Brain microvascular endothelial cell (primary cell): Measurements from ENCODE around the gene ITGBL1.

Experiments used
- DNase-seq: peaks from one replicate; pipeline ENCODE4 v3.0.0-alpha.2; 2020
- H3K27ac ChIP-seq: fragments of 250-450 bp; sonication (Bioruptor Pico); 2 replicates; pipeline ENCODE4 v1.5.1; 2020; ENCODE audit warnings: mild to moderate bottlenecking, moderate library complexity
- H3K27me3 ChIP-seq: fragments of 250-450 bp; sonication (Bioruptor Pico); replicated peaks from 2 replicates; pipeline ENCODE4 v1.5.1; 2020; ENCODE audit warnings: mild to moderate bottlenecking
- H3K36me3 ChIP-seq: fragments of 250-450 bp; sonication (Bioruptor Pico); replicated peaks from 2 replicates; pipeline ENCODE4 v1.5.1; 2020; ENCODE audit warnings: mild to moderate bottlenecking
- H3K4me3 ChIP-seq: 2 replicates; pipeline ENCODE4 v1.5.1; 2011; ENCODE audit warnings: low read depth, mild to moderate bottlenecking, control low read depth, low read length, moderate library complexity
- CTCF ChIP-seq: IDR thresholded peaks from 2 replicates; pipeline ENCODE4 v1.5.1; 2011; ENCODE audit warnings: low read depth, mild to moderate bottlenecking, moderate library complexity, low read length, control low read depth, inconsistent platforms; ENCODE audit errors: missing control alignments
- in situ Hi-C: cut with HindIII; loops from 2 replicates; pipeline ENCODE4 v1.10.0; 2017; ENCODE audit warnings: low sequenced_read_pairs, low pct_ligation_motif_present

ITGBL1 gene

GRCh38 chr13:101712026-101712348 is 259.5 kb downstream of the ITGBL1 start:
- no peak overlapping the region for H3K4me3 ChIP-seq
- in situ Hi-C loops, result no loop called here
- no peaks in the 10 kb centered on the region for H3K27me3 ChIP-seq
- no peak for DNase-seq
- H3K27ac ChIP-seq, result no peak overlapping the region
- TF ChIP-seq CTCF, result no peak
- peaks cover 17% of the 10 kb centered on the region for H3K36me3 ChIP-seq

- H3K4me3 ChIP-seq, result no peak overlapping the region
- DNase-seq, result no peak
- TF ChIP-seq CTCF, result no peak
- H3K27ac ChIP-seq, result no peak overlapping the region
- in situ Hi-C loops, result no loop called here
- H3K27me3 ChIP-seq, result no peaks in the 10 kb centered on the region
- peaks cover 8% of the 10 kb centered on the region for H3K36me3 ChIP-seq
These were observed 261.7 kb downstream of the ITGBL1 start for GRCh38 chr13:101714195-101714594.

- in situ Hi-C loops, result no loop called here
- Histone ChIP-seq H3K27ac (no peak overlapping the region), H3K36me3 (peaks cover 12% of the 10 kb centered on the region), H3K27me3 (no peaks in the 10 kb centered on the region), H3K4me3 (no peak overlapping the region)
- no peak for TF ChIP-seq CTCF
- DNase-seq, result no peak
These were observed 264.9 kb downstream of the ITGBL1 start for GRCh38 chr13:101717353-101717752.

- H3K27ac ChIP-seq, result no peak overlapping the region
- no peaks in the 10 kb centered on the region for H3K27me3 ChIP-seq
- H3K4me3 ChIP-seq, result no peak overlapping the region
- peaks cover 21% of the 10 kb centered on the region for H3K36me3 ChIP-seq
- DNase-seq, result no peak
- TF ChIP-seq CTCF, result no peak
- in situ Hi-C loops, result no loop called here
These were observed 266.0 kb downstream of the ITGBL1 start for GRCh38 chr13:101718496-101718895.

- H3K36me3 ChIP-seq, result peaks cover 12% of the 10 kb centered on the region
- in situ Hi-C loops, result no loop called here
- TF ChIP-seq CTCF, result no peak
- H3K4me3 ChIP-seq, result no peak overlapping the region
- DNase-seq, result no peak
- H3K27ac ChIP-seq, result no peak overlapping the region
- no peaks in the 10 kb centered on the region for H3K27me3 ChIP-seq
These were observed 274.2 kb downstream of the ITGBL1 start for GRCh38 chr13:101726681-101727080.

- in situ Hi-C loops, result no loop called here
- H3K27me3 ChIP-seq, result no peaks in the 10 kb centered on the region
- DNase-seq, result no peak
- no peak for TF ChIP-seq CTCF
- H3K36me3 ChIP-seq, result peaks cover 9% of the 10 kb centered on the region
- H3K27ac ChIP-seq, result no peak overlapping the region
- no peak overlapping the region for H3K4me3 ChIP-seq
These were observed 274.6 kb downstream of the ITGBL1 start for GRCh38 chr13:101727118-101727517.
